Thymus (tissue), 11 donors: ENCODE measurements around the gene AHCYL2. TPM values are rescaled to one million over a fixed set of nuclear protein-coding genes. Genes with fewer than 3 reads are reported as not detected.
"Not testable (repeated sequence)": the region's sequence is repeated elsewhere in the genome, so short reads cannot be mapped to it uniquely, and the experiment has no call there.

Experiments used
- DNase-seq, 9 donors: peaks; one replicate each; pipeline ENCODE4 v3.0.0-alpha.2; 2013; ENCODE audit warnings: low spot score in 9 of 9, low read depth in 6 of 9, missing footprints in 1 of 9
- H3K27ac ChIP-seq, 2 donors: one replicate each; pipeline ENCODE4 v1.5.1; 2013; ENCODE audit warnings: control low read depth in 1 of 2, low read depth in 1 of 2, low read length in 1 of 2, mild to moderate bottlenecking in 1 of 2, moderate library complexity in 1 of 2
- H3K27me3 ChIP-seq, 2 donors: one replicate each; pipeline ENCODE4 v1.5.1; 2013; ENCODE audit warnings: low read length in 1 of 2; ENCODE audit not compliant: control insufficient read depth in 2 of 2, insufficient read depth in 1 of 2
- H3K36me3 ChIP-seq, 2 donors: one replicate each; pipeline ENCODE4 v1.5.1; 2013; ENCODE audit warnings: low read length in 1 of 2, mild to moderate bottlenecking in 1 of 2, moderate library complexity in 1 of 2; ENCODE audit not compliant: control insufficient read depth in 2 of 2, insufficient read depth in 2 of 2
- H3K4me1 ChIP-seq, 2 donors: one replicate each; pipeline ENCODE4 v1.5.1; 2013; ENCODE audit warnings: low read length in 2 of 2; ENCODE audit not compliant: control insufficient read depth in 2 of 2, insufficient read depth in 2 of 2
- H3K4me3 ChIP-seq, 2 donors: one replicate each; pipeline ENCODE4 v1.5.1; 2013; ENCODE audit warnings: low read length in 2 of 2, control low read depth in 1 of 2, mild to moderate bottlenecking in 1 of 2
- H3K9me3 ChIP-seq, 2 donors: one replicate each; pipeline ENCODE4 v1.5.1; 2013; ENCODE audit warnings: low read length in 1 of 2, mild to moderate bottlenecking in 1 of 2; ENCODE audit not compliant: control insufficient read depth in 2 of 2, insufficient read depth in 1 of 2
- WGBS: extraction: QIAGEN DNeasy Blood & Tissue Kit; methylation state at CpG from one replicate; pipeline ENCODE4 v1.1.7; 2013; 5-methylcytosine and 5-hydroxymethylcytosine counted together
- polyA plus RNA-seq: library from polyadenylated mRNA; stranded (reverse); fragments of 200-250 nt; gene quantifications from one replicate; pipeline ENCODE4 v1.2.3, GENCODE V29; 2013
- total RNA-seq: library from RNA; stranded (reverse); fragments of 120-200 nt; gene quantifications from one replicate; pipeline ENCODE4 v1.2.4, GENCODE V29; 2013
- donor health status: healthy.

AHCYL2 gene
- total and polyA plus RNA-seq, 2 donors, result 6.6 to 6.8 TPM

GRCh38 chr7:129462420-129462819 lies 237.6 kb downstream of the AHCYL2 start:
- WGBS, result 77% methylated on average over 1 of the region's 1 CpG

GRCh38 chr7:129464194-129464593 lies 239.4 kb downstream of the AHCYL2 start:
- Histone ChIP-seq H3K9me3 (no peaks in the 10 kb centered on the region), H3K27me3 (no peaks in the 10 kb centered on the region), H3K4me1 (no peaks in the 10 kb centered on the region), H3K27ac (no peak overlapping the region), H3K4me3 (no peak overlapping the region), H3K36me3 (peaks cover 0 to 4% of the 10 kb centered on the region in 2 donors)
- 100% methylated on average over 4 of the region's 4 CpGs for WGBS
- DNase-seq, result no peak

More at GRCh38 chr7:129462420-129462819, 237.6 kb downstream of the AHCYL2 start:
- Histone ChIP-seq H3K9me3 (no peaks in the 10 kb centered on the region), H3K27me3 (no peaks in the 10 kb centered on the region), H3K27ac (no peak overlapping the region), H3K36me3 (peaks cover 0 to 4% of the 10 kb centered on the region in 2 donors), H3K4me3 (no peak overlapping the region), H3K4me1 (no peaks in the 10 kb centered on the region)
- no peak for DNase-seq

DNA sequence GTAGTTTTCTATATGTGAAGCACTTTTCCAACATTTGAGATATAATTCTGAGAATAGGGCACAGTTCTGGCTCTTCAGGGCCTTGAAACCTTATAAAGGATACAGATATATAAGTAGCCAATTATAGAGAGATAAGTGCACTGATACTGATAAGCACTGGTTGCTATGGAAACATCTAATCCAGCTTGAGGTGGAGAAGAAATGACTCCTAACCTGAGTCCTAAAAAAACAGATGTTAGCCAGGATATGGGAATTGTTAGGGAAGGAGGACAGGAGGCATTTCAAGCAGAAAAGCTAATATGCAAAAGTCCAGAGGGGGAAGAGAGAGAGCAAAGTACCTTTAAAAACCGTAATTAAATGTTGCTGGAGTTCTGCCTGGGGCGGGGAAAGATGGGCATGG lies 240.2 kb downstream of the AHCYL2 start:
- Histone ChIP-seq H3K4me3 (no peak overlapping the region), H3K27me3 (no peaks in the 10 kb centered on the region), H3K27ac (no peak overlapping the region), H3K9me3 (no peaks in the 10 kb centered on the region), H3K4me1 (no peaks in the 10 kb centered on the region), H3K36me3 (peaks cover 0 to 4% of the 10 kb centered on the region in 2 donors)
- 96% methylated on average over 2 of the region's 2 CpGs for WGBS
- DNase-seq, result no peak

- Histone ChIP-seq H3K9me3 (no peaks in the 10 kb centered on the region), H3K4me1 (no peaks in the 10 kb centered on the region), H3K27ac (no peak overlapping the region), H3K36me3 (no peaks in the 10 kb centered on the region), H3K4me3 (no peak overlapping the region), H3K27me3 (no peaks in the 10 kb centered on the region)
- WGBS, result 95% methylated on average over 3 of the region's 3 CpGs
- DNase-seq, result no peak
Observed at GRCh38 chr7:129466796-129467195, 242.0 kb downstream of the AHCYL2 start.

GRCh38 chr7:129468087-129468486 lies 243.3 kb downstream of the AHCYL2 start:
- no peak overlapping the region for H3K27ac ChIP-seq
- H3K4me3 ChIP-seq, result no peak overlapping the region
- no peaks in the 10 kb centered on the region for H3K36me3 ChIP-seq
- 100% methylated on average over 1 of the region's 1 CpG for WGBS
- DNase-seq, result no peak
- H3K27me3 ChIP-seq, result no peaks in the 10 kb centered on the region
- no peaks in the 10 kb centered on the region for H3K9me3 ChIP-seq
- H3K4me1 ChIP-seq, result no peaks in the 10 kb centered on the region

GRCh38 chr7:129468547-129468946 lies 243.7 kb downstream of the AHCYL2 start:
- no peak overlapping the region for H3K27ac ChIP-seq
- H3K9me3 ChIP-seq, result no peaks in the 10 kb centered on the region
- DNase-seq, result peak in 1 of 9 donors; percentile 8
- H3K36me3 ChIP-seq, result no peaks in the 10 kb centered on the region
- H3K4me3 ChIP-seq, result no peak overlapping the region
- H3K27me3 ChIP-seq, result no peaks in the 10 kb centered on the region
- 97% methylated on average over 4 of the region's 4 CpGs for WGBS
- no peaks in the 10 kb centered on the region for H3K4me1 ChIP-seq

GRCh38 chr7:129469930-129470329 lies 245.1 kb downstream of the AHCYL2 start:
- H3K36me3 ChIP-seq, result no peaks in the 10 kb centered on the region
- H3K4me3 ChIP-seq, result no peak overlapping the region
- no peaks in the 10 kb centered on the region for H3K4me1 ChIP-seq
- H3K27me3 ChIP-seq, result no peaks in the 10 kb centered on the region
- no peak for DNase-seq
- no peaks in the 10 kb centered on the region for H3K9me3 ChIP-seq
- H3K27ac ChIP-seq, result no peak overlapping the region

GRCh38 chr7:129470411-129470810 lies 245.6 kb downstream of the AHCYL2 start:
- 99% methylated on average over 1 of the region's 1 CpG for WGBS

GRCh38 chr7:129471402-129471827 lies 246.6 kb downstream of the AHCYL2 start:
- no peaks in the 10 kb centered on the region for H3K4me1 ChIP-seq
- H3K27me3 ChIP-seq, result no peaks in the 10 kb centered on the region
- no peaks in the 10 kb centered on the region for H3K36me3 ChIP-seq
- no peak for DNase-seq
- H3K4me3 ChIP-seq, result no peak overlapping the region
- H3K27ac ChIP-seq, result no peak overlapping the region
- no peaks in the 10 kb centered on the region for H3K9me3 ChIP-seq

More at GRCh38 chr7:129470411-129470810, 245.6 kb downstream of the AHCYL2 start:
- Histone ChIP-seq H3K4me3 (no peak overlapping the region), H3K9me3 (no peaks in the 10 kb centered on the region), H3K27me3 (no peaks in the 10 kb centered on the region), H3K27ac (no peak overlapping the region), H3K4me1 (no peaks in the 10 kb centered on the region), H3K36me3 (no peaks in the 10 kb centered on the region)
- DNase-seq, result no peak

GRCh38 chr7:129475931-129476330 lies 251.1 kb downstream of the AHCYL2 start:
- WGBS, result 96% methylated on average over 27 of the region's 27 CpGs
- H3K4me3 ChIP-seq, H3K27me3 ChIP-seq, H3K27ac ChIP-seq, DNase-seq, H3K36me3 ChIP-seq, H3K4me1 ChIP-seq, H3K9me3 ChIP-seq: not testable (repeated sequence)
